NCI-H2107 treated with DMSO at 0.1 percent for 48 hours (cell line): ENCODE results near the gene SDK1.

Experiments used
- DNase-seq: peaks from one replicate; lab custom pipeline; 2025; ENCODE audit not compliant: unreplicated experiment; lab: John Stamatoyannopoulos, UW

SDK1 gene

GRCh38 chr7:4006687-4007086, 705.6 kb downstream of the SDK1 start:
- no peak for DNase-seq

- DNase-seq, result no peak
Measured at GRCh38 chr7:4009211-4010060, 708.4 kb downstream of the SDK1 start.

DNA sequence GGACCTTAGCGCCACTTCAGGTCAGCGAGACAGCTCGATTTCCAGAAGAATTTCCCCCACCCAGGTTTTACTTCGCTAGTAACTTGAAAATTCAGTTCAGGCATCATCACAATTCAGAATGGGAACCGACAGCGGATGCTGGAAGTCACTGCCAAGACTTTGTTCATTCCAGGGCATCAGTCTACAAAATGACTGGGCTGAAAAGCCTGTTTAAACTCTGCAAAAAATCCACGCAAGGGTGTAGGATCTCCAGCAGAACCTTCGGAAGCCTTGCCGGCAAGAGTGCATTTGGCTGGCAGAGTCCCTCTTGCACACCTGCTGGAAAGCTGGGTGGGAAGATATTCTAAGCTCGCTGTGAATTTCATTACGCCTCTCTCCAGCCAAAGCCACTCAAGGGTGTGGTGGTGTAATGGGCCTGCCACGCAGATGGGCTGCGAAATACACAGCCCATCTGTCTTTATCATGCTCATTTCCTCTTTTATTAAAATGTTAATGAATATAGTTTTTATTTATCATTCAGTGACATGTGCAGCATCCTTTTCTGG, 709.1 kb downstream of the SDK1 start:
- no peak for DNase-seq

GRCh38 chr7:4010923-4011656, 710.0 kb downstream of the SDK1 start:
- DNase-seq, result no peak

DNA sequence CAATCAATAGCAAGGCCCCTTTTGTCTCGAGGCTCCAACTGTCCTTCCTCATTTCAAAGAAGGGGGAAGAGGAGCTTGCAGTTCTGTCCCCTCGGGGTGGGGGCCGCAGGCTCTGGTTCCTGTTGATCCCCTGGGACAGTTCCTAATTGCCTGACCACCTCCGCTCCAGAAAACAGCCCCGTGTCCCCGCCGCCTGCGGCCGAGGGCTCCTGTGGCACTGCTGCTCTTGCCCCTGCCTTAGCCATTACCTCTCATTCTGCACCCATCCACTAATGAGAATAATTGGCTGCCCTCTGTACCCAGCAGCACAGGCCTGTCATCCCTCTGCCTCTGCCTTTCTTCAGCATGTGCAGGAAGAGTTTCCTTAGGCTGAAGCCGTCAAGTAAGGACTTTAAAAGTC, 712.7 kb downstream of the SDK1 start:
- DNase-seq, result no peak

- DNase-seq, result no peak
Measured at GRCh38 chr7:4014346-4015050, 713.4 kb downstream of the SDK1 start.

DNA sequence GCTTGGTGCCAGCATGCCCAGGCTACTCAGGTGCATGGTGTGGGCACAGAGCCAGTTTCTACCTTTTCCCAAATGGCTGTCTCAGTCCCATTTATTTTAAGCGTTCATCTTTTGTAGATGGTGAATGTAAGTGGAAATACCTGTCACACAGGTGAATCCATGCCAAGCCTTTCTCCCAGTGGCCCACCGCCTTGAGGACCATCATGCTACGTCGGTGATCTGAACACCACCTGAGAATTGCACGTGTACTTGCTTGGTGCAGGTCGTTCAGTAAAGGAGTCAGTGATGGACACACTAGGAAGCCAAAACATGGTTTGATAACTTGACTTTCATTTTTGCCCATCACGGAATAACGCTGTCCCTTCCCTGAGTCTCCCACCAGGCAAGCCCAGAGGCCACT, 714.3 kb downstream of the SDK1 start:
- DNase-seq, result no peak

GRCh38 chr7:4015996-4016395, 714.9 kb downstream of the SDK1 start:
- no peak for DNase-seq

DNA sequence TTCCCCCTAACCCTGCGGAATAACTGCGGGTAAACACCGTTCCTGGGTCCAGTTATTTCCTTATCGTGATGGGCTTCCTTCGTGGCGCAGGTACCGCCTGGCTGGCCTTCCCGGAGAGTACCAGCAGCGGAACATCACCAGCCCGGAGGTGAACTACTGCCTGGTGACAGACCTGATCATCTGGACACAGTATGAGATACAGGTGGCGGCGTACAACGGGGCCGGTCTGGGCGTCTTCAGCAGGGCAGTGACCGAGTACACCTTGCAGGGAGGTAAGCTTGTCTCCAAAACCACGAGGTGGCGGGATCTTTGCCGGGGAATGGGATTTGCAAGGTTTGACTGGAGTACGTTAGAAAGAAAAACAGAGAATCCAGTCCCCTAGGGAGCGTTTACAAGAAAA, 716.0 kb downstream of the SDK1 start:
- DNase-seq, result no peak

- DNase-seq, result no peak
Measured at GRCh38 chr7:4017785-4018184, 716.7 kb downstream of the SDK1 start.

DNA sequence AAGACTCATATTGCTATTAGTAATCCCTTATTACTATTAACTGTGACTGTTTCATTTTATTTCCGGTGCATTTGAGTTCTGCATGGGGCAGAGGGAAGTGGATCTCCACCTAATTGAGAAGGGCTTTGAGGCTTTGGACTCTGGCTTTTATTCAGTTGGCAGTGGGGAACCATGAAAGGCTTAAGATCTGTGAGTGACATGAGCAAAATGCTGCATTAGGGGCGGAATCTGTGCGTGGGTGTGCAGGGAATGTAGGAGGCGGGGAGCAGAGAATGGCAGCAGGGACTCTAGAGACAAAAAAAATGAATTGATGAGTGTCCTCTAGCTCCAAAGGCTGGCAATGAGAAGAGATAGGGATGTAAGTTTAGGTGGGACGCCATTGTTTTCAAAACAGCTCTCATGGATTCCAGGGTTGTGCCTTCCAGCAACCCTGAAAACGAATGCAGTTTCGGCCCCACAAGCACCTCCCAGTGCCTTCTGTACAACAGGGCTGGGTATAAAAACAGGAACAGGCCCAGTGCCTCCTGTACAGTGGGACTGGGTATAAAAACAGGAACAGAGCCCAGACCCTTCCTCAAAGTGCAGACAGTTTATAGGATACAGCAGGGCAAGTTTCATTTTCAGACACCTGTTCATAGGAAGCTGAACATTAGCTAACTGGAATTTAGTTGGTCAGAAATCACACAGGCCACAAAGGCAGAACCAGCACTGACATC, 717.7 kb downstream of the SDK1 start:
- DNase-seq, result no peak

DNA sequence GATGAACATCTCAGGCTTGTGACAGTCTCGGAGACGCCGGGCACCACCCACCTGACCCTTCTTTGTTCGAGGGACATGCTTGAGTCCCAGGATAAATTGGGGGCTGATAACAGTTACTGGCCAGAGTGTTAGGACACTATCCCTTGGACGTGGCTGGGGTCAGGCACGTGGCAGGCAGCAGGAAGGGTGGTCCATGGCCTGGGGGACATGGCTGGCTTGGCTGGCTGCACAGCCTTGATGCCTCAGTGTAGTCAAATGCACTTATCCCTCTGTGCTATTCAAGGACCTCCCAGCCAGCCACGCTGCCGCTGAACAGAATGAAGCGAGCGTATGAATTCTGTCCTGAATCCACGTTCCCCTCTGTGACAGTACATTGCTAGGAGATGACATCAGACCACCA, 719.0 kb downstream of the SDK1 start:
- no peak for DNase-seq

- DNase-seq, result no peak
Measured at GRCh38 chr7:4021413-4021812, 720.4 kb downstream of the SDK1 start.

DNA sequence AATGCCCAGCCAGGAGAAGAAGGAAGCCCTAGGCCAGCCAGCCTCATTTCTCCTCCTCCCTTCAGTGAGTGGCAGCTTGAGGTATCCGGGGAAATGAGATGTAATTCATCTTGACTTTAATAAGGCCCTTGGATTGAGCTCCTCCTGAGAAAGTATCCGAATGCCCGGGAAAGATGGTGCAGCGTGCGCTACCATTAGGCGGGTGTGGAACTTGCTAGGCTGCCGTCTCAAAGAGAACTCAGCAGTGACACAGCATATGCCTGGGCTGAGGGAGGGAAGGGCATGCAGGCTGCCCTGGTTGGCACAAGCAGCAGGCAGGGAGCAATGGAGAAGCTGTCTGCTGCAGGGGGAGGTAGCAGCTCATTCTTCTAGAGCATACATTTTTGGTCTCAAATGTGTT, 721.2 kb downstream of the SDK1 start:
- DNase-seq, result no peak

DNA sequence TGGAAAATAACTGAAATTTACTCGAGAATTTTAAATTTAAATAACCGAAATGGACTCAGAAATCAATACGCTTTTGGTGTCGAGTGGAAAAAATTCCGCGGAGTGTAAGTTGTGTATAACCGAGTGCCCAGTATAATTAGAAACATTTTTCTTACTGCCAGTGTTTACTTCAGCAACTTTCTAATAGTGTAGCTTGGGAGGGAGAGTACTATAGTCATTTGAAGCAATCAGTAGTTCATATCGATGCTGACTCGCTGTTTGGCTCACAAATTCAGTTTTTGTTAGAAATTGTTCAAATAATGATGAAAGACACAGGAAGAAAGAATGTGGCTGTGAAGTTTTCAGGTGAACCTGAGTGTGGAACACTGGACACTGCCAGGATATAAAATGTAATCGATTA, 722.5 kb downstream of the SDK1 start:
- no peak for DNase-seq

- no peak for DNase-seq
Measured at GRCh38 chr7:4024133-4024532, 723.1 kb downstream of the SDK1 start.

DNA sequence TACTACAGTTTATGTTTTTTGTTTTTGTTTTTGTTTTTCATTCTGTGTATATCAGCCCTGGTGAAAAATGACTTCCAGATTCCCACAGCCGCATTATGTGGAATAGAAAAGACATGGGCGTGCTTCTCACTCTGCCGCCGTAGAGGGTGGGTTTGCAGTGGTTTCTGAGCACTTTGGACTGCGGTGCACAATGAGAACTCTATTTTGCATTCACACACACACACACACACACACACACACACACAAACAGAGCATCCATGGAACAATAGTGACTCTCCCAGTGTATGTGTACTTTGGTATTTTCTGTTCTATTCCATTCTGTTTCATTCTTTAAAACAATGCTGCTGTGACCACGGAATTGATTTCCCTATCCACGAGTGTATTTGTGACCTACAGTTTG, 723.8 kb downstream of the SDK1 start:
- no peak for DNase-seq

DNA sequence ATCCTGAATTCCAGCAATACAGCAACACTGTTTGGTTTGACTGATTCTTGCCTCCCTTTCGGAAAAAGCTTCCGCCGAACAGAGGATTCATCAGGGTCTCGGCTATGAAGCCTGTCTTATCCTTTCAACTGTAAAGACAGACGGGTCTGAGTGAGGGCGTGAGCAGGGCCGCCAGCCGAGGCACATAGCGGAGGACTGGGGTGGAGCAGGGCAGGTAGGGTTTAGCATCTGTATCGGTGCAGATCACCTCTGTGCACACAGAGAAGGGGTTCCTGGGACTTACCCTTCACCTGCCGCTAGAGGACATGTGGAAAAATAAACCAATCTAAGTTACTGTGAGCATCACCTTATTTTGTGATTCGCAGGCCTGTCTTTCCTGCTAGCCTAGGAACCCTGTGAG, 724.2 kb downstream of the SDK1 start:
- no peak for DNase-seq

DNA sequence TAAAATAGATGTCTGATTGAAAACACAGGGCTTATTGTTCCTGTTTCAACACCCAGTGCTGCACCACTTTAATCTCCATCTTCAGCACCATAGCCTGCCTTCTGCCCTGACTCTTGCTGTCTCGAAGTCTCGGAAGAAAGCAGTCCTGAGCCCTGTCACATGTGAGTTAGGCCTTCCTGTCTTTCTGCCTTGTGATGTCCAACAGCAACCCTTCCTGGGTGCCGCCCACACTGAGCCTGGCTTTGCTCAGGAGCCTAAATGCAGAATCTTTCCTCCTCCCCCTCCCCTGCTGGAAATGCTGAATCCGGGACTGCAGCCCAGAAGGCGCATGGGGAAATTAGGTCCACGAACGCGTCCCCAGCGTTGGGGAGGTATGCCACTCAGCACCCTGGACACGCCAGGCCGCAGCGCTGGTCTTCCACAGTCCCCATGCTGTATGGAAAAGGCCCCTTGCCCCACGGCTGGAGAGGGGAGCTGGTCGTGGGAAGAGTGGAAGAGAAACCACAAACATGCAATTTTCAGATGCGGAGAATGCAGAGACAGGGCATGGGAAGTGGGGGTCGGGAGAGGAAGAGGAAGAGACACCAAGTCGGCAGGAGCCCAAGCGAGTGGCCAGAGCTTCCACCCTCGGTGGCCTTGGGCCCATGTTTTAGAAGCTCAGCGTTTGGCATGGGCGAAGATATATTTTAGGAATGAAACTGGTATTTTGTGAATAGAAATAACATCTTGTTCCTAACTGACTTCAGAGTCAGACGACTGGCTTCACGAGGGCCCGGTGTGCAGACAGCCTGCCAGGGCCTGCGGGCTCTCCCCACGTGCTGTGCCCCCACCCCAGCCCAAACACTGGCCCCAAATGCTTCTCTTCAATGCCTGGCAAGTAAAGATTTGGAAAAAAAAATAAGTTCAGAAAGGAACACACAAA, 724.9 kb downstream of the SDK1 start:
- no peak for DNase-seq

DNA sequence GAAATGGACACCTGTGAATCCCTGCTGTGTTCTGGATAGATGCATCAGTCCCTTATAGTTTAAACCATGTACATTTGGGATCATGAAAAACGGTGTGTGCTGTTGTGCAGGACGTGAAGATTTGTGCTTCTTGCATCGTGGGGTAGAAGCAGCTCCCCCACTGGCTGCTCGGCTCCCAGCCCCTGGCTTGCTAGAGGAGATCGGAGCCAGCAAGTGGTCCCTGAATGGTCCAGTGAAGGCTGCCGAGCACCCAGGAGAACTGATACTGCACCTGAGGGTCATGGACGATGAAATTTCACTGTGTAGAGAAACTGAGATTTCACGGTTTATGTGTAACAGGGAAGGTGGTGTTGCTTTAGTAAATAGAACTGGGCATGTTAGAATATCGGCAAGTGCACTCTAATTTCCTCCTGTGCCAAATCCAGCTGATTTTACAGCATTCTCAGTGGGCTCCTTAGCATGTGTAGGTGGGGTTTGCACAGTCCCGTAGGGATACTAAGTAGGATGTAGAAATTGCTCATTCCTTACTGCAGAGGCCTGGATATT, 726.0 kb downstream of the SDK1 start:
- DNase-seq, result no peak
